ENCODE measurements around the gene SLC36A1. TPM values are rescaled to one million over a fixed set of nuclear protein-coding genes. Genes with fewer than 3 reads are reported as not detected.
A peak's percentile ranks its signal among the peaks of the same experiment; 100 is the strongest.

The SLC36A1 gene
- total and polyA plus RNA-seq, 2 experiments from 2014 or later = 6.9 to 10.1 TPM

GRCh38 chr5:151480384-151481293 is 33.2 kb downstream of the SLC36A1 start:
- Histone ChIP-seq H3F3A (ENCODE audit: insufficient read depth) (peaks cover 32% of the 10 kb centered on the region), H3K9me3 (ENCODE audit: low read depth) (no peaks in the 10 kb centered on the region), H3K4me2 (ENCODE audit: unreplicated experiment) (peak overlapping the region; percentile 69), H3K36me3 (ENCODE audit: low read depth) (no peaks in the 10 kb centered on the region), H3K79me2 (ENCODE audit: insufficient read depth) (no peaks in the 10 kb centered on the region), H3K9me2 (ENCODE audit: insufficient read depth) (no peaks in the 10 kb centered on the region), H3K9ac (peak overlapping the region; percentile 80), H3K4me3 (peak overlapping the region; percentile 34; the same call in 1 of the 2 replicates), H4K20me1 (ENCODE audit: insufficient read depth) (no peaks in the 10 kb centered on the region), H3K27me3 (replicated peaks; ENCODE audit: insufficient read depth) (no peaks in the 10 kb centered on the region), H2AFZ (peak overlapping the region; percentile 53; the same call in 1 of the 2 replicates), H3K4me1 (ENCODE audit: insufficient read depth) (peaks cover 28% of the 10 kb centered on the region), H3K27ac (peak overlapping the region; percentile 97)
- DNase-seq = peak; percentile 96
- no peak for TF ChIP-seq EZH2 (IDR thresholded peaks at IDR 0.05; ENCODE audit: insufficient read depth, poor library complexity, severe bottlenecking)
- no peak for TF ChIP-seq EZH2phosphoT487 (IDR thresholded peaks at IDR 0.05; ENCODE audit: insufficient read depth, low read depth)
- in situ Hi-C loops (cut with MboI) = no loop called here
- WGBS, 2 experiments (ENCODE audit: low coverage in 1 of 2, low lambda C conversion rate in 2 of 2, missing lambda C conversion rate in 2 of 2) = 19 to 20% methylated on average over 7 of the region's 7 CpGs

GRCh38 chr5:151483176-151483575 is 35.8 kb downstream of the SLC36A1 start:
- Histone ChIP-seq H3K36me3 (ENCODE audit: low read depth) (0 out of 2 replicates have a peak, but pooled peaks cover 6% of the 10 kb centered on the region), H3K27ac (peak overlapping the region; percentile 97; the same call in 1 of the 2 replicates), H3F3A (ENCODE audit: insufficient read depth) (peaks cover 32% of the 10 kb centered on the region), H3K79me2 (ENCODE audit: insufficient read depth) (no peaks in the 10 kb centered on the region), H3K9me2 (ENCODE audit: insufficient read depth) (no peaks in the 10 kb centered on the region), H3K4me2 (ENCODE audit: unreplicated experiment) (no peak overlapping the region), H2AFZ (no peak overlapping the region), H3K9ac (no peak overlapping the region), H3K4me3 (no peak overlapping the region), H3K4me1 (ENCODE audit: insufficient read depth) (peaks cover 28% of the 10 kb centered on the region), H3K9me3 (ENCODE audit: low read depth) (no peaks in the 10 kb centered on the region), H4K20me1 (ENCODE audit: insufficient read depth) (no peaks in the 10 kb centered on the region), H3K27me3 (replicated peaks; ENCODE audit: insufficient read depth) (no peaks in the 10 kb centered on the region)
- WGBS, 2 experiments (ENCODE audit: low coverage in 1 of 2, low lambda C conversion rate in 2 of 2, missing lambda C conversion rate in 2 of 2) = 42 to 59% methylated on average over 3 of the region's 3 CpGs
- DNase-seq = peak; percentile 58
- in situ Hi-C loops (cut with MboI) = no loop called here
- no peak for TF ChIP-seq EZH2 (IDR thresholded peaks at IDR 0.05; ENCODE audit: insufficient read depth, poor library complexity, severe bottlenecking)
- no peak for TF ChIP-seq EZH2phosphoT487 (IDR thresholded peaks at IDR 0.05; ENCODE audit: insufficient read depth, low read depth)

- peaks cover 28% of the 10 kb centered on the region for H3K4me1 ChIP-seq (ENCODE audit: insufficient read depth)
These were observed 36.2 kb downstream of the SLC36A1 start for GRCh38 chr5:151483647-151484046.

GRCh38 chr5:151487544-151487943 is 40.1 kb downstream of the SLC36A1 start:
- no peak for DNase-seq
- in situ Hi-C loops (cut with MboI) = no loop called here
- 96 to 99% methylated on average over 7 of the region's 7 CpGs for WGBS, 2 experiments (ENCODE audit: low coverage in 1 of 2, low lambda C conversion rate in 2 of 2, missing lambda C conversion rate in 2 of 2)

More at GRCh38 chr5:151483647-151484046, 36.2 kb downstream of the SLC36A1 start:
- TF ChIP-seq EZH2 (IDR thresholded peaks at IDR 0.05; ENCODE audit: insufficient read depth, poor library complexity, severe bottlenecking) = no peak
- TF ChIP-seq EZH2phosphoT487 (IDR thresholded peaks at IDR 0.05; ENCODE audit: insufficient read depth, low read depth) = no peak
- DNase-seq = no peak
- H3K27me3 ChIP-seq (replicated peaks; ENCODE audit: insufficient read depth) = no peaks in the 10 kb centered on the region
- 0 out of 2 replicates have a peak, but pooled peaks cover 6% of the 10 kb centered on the region for H3K36me3 ChIP-seq (ENCODE audit: low read depth)
- no peaks in the 10 kb centered on the region for H4K20me1 ChIP-seq (ENCODE audit: insufficient read depth)
- H3K4me3 ChIP-seq = no peak overlapping the region
- no peak overlapping the region for H3K27ac ChIP-seq
- no peak overlapping the region for H2AFZ ChIP-seq
- 59 to 65% methylated on average over 5 of the region's 5 CpGs for WGBS, 2 experiments (ENCODE audit: low coverage in 1 of 2, low lambda C conversion rate in 2 of 2, missing lambda C conversion rate in 2 of 2)
- no peaks in the 10 kb centered on the region for H3K9me2 ChIP-seq (ENCODE audit: insufficient read depth)
- H3K4me2 ChIP-seq (ENCODE audit: unreplicated experiment) = no peak overlapping the region
- no peaks in the 10 kb centered on the region for H3K9me3 ChIP-seq (ENCODE audit: low read depth)
- peaks cover 32% of the 10 kb centered on the region for H3F3A ChIP-seq (ENCODE audit: insufficient read depth)
- H3K9ac ChIP-seq = no peak overlapping the region
- in situ Hi-C loops (cut with MboI) = no loop called here
- no peaks in the 10 kb centered on the region for H3K79me2 ChIP-seq (ENCODE audit: insufficient read depth)

More at GRCh38 chr5:151487544-151487943, 40.1 kb downstream of the SLC36A1 start:
- Histone ChIP-seq H3K4me2 (ENCODE audit: unreplicated experiment) (no peak overlapping the region), H3K4me3 (no peak overlapping the region), H3K9ac (no peak overlapping the region), H3K36me3 (ENCODE audit: low read depth) (0 out of 2 replicates have a peak, but pooled peaks cover 6% of the 10 kb centered on the region), H3K9me2 (ENCODE audit: insufficient read depth) (no peaks in the 10 kb centered on the region), H2AFZ (no peak overlapping the region), H3K79me2 (ENCODE audit: insufficient read depth) (no peaks in the 10 kb centered on the region), H4K20me1 (ENCODE audit: insufficient read depth) (no peaks in the 10 kb centered on the region), H3K27me3 (replicated peaks; ENCODE audit: insufficient read depth) (no peaks in the 10 kb centered on the region), H3K9me3 (ENCODE audit: low read depth) (no peaks in the 10 kb centered on the region), H3K27ac (no peak overlapping the region), H3K4me1 (ENCODE audit: insufficient read depth) (peaks cover 4% of the 10 kb centered on the region; the same call in 1 of the 2 replicates), H3F3A (ENCODE audit: insufficient read depth) (peaks cover 9% of the 10 kb centered on the region; the same call in 1 of the 2 replicates)
- TF ChIP-seq EZH2 (IDR thresholded peaks at IDR 0.05; ENCODE audit: insufficient read depth, poor library complexity, severe bottlenecking) (no peak), EZH2phosphoT487 (IDR thresholded peaks at IDR 0.05; ENCODE audit: insufficient read depth, low read depth) (no peak)

All from GM23248 (cell line).